NCI-H187 treated with DMSO at 0.1 percent for 48 hours (cell line): ENCODE data around the gene ARPC1A.
"Not testable (repeated sequence)": the region's sequence is repeated elsewhere in the genome, so short reads cannot be mapped to it uniquely, and the experiment has no call there.

Experiments used
- DNase-seq: peaks from one replicate; lab custom pipeline; 2025; lab: John Stamatoyannopoulos, UW

Gene ARPC1A

GRCh38 chr7:99410635-99411034, 84.9 kb downstream of the ARPC1A start:
- DNase-seq, result no peak

- not testable (repeated sequence) for DNase-seq
Measured at GRCh38 chr7:99415513-99416127, 89.9 kb downstream of the ARPC1A start.
